Lower leg skin (tissue), 4 donors: ENCODE data around the gene PLEKHG4B. TPM values are rescaled to one million over a fixed set of nuclear protein-coding genes. Genes with fewer than 3 reads are reported as not detected.

Source experiments
- DNase-seq, 2 donors: peaks; one replicate each; pipeline ENCODE4 v3.0.0-alpha.2; 2019; ENCODE audit warnings: low spot score in 2 of 2
- H3K4me3 ChIP-seq: fragments of 200-600 bp; sonication (generic); 2 replicates; pipeline ENCODE4 v1.5.1; 2017; ENCODE audit warnings: mild to moderate bottlenecking, low read depth; ENCODE audit not compliant: poor library complexity, severe bottlenecking
- POLR2A ChIP-seq, 2 donors: fragments of 450-650 bp; IDR thresholded peaks; one replicate each; pipeline ENCODE4 v1.6.1; 2016 to 2017; ENCODE audit warnings: antibody characterized with exemption in 2 of 2, mild to moderate bottlenecking in 1 of 2, moderate library complexity in 1 of 2
- WGBS, 2 donors: methylation state at CpG; one replicate each; pipeline ENCODE4 v1.1.5; 2018; 5-methylcytosine and 5-hydroxymethylcytosine counted together
- intact Hi-C: fragments of 100-400 bp; cut with DNase I; formaldehyde crosslinking; loops from one replicate; pipeline ENCODE4 v1.15.0; 2023; ENCODE audit warnings: low total_unique reads
- total RNA-seq, 4 donors: library from RNA; depleted of rRNA; stranded (reverse); fragments of >200 nt; gene quantifications; one replicate each; pipeline ENCODE4 v1.1.0, GENCODE V29; 2016
- TF ChIP-seq, protein P1 (sequence below), 3 donors: fragments of 450-650 bp; IDR thresholded peaks; one replicate each; pipeline ENCODE4 v1.5.1; 2016; ENCODE audit warnings: antibody characterized with exemption in 3 of 3, mild to moderate bottlenecking in 3 of 3, moderate library complexity in 2 of 3

PLEKHG4B gene
- total RNA-seq, 4 donors from 2014 or later: 0.17 to 2.1 (median 0.36) TPM

DNA sequence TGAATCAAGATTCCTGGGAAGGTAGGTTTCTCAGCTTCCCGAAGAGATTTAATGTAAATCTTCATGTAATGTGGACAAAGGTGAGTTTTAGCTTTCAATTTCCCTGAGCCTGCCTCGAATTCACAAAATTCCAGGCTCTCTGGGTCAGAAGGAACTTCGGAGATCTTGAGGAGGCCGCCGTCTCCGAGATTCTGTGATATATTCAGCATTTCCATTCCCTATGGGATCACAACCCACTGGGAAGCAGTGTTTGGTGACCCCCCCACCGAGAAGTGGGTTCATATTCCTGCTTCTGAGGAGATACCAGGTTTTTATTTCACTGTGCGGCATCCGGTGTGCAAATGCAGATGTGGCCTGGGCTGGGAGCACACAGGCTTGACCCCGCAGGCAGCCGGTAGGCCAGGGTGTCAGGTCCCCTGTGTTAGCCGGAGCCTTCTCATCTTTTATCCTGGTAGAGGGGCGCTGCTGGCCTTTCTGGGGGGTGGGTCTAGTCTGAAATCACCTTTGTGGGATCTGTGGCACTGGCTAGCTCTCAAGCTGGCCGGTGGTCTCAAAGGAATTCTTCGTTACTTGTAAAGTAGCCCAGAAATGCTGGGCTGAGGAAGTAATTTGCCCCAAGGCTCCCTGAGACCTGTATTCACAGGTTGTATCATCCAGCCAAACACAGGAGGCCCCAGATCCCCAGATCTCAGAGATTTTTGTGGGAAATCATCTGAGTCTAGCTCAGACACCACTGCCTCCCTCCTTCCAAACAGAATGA, 1.4 kb downstream of the PLEKHG4B start:
- intact Hi-C loops: no loop called here
- peak in 1 of 2 donors; percentile 79 for DNase-seq
- no peak overlapping the region for H3K4me3 ChIP-seq
- TF ChIP-seq, protein P1, sequence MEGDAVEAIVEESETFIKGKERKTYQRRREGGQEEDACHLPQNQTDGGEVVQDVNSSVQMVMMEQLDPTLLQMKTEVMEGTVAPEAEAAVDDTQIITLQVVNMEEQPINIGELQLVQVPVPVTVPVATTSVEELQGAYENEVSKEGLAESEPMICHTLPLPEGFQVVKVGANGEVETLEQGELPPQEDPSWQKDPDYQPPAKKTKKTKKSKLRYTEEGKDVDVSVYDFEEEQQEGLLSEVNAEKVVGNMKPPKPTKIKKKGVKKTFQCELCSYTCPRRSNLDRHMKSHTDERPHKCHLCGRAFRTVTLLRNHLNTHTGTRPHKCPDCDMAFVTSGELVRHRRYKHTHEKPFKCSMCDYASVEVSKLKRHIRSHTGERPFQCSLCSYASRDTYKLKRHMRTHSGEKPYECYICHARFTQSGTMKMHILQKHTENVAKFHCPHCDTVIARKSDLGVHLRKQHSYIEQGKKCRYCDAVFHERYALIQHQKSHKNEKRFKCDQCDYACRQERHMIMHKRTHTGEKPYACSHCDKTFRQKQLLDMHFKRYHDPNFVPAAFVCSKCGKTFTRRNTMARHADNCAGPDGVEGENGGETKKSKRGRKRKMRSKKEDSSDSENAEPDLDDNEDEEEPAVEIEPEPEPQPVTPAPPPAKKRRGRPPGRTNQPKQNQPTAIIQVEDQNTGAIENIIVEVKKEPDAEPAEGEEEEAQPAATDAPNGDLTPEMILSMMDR (IDR thresholded peaks at IDR 0.05): no peak
- no peak for TF ChIP-seq POLR2A (IDR thresholded peaks at IDR 0.05)
- 86 to 89% methylated on average over 15 of the region's 15 CpGs for WGBS, 2 donors

DNA sequence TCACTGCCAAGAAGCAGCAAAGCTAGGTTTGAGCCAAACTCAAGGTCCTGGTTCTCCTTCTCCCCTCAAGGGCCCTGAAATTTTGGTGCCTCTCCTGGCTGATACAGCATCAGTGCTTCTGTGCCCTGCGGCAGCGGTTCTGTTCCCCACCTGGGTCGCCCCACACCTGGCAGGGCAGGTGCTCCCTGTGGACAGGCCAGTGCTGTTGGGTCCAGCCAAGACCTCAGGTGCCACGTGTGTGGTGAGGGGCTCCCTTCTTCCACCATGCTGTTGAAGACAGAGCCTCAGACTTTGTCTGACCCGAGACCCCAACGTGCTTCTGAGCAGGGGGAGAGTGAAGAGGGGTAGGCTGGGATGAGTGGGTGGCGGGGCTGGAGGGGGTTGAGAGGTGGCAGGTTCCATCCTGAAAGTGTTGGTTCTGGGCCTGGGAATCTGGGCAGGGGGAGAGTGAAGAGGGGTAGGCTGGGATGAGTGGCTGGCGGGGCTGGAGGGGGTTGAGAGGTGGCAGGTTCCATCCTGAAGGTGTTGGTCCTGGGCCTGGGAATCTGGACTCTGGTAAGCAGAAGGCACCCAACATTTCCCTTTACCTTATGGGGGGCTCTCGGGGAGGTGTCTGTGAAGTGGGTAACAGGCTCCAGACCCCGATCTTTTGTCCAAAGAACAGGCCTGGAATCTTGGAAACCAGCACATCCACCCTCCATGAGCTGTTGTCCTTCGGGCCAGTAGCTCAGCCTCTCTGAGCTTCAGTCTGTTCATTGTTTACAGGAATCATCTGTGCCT, 2.3 kb downstream of the PLEKHG4B start:
- no peak for TF ChIP-seq POLR2A (IDR thresholded peaks at IDR 0.05)
- TF ChIP-seq, protein P1 (IDR thresholded peaks at IDR 0.05): no peak

DNA sequence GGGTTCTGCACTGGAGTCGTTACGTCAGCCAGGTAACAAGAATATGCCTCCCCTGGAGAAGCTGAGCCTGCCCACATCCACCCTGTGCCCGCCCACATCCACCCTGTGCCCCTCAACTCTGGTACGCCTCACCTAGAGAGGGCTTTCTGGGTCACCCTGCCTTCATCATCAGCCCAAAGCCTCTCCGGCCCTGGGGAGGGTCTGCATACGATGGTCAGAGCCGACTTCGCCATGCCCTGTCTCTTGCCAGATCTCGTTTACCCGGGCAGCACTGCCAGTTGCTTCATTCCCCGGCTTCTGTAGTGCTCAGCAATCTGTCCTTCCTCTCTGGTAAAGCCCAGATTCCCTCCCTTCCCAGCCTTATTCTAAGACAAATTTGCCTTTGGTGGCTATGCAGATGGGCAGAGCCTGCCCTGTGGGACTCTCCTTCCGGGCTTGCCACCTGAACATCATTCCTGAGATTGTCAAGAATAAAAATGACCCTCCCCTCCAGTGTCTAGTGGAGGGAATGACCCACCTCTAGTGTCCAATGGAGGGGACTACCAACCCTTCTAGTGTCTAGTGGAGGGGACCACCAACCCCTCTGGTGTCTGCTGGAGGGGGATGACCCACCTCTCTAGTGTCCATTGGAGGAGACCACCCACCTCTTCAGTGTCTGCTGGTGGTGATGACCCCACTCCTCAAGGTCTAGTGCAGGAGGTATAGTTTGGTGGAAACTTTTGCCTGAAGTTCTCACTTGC, 3.4 kb downstream of the PLEKHG4B start:
- H3K4me3 ChIP-seq: no peak overlapping the region
- no peak for TF ChIP-seq POLR2A (IDR thresholded peaks at IDR 0.05)
- TF ChIP-seq, protein P1 (IDR thresholded peaks at IDR 0.05): no peak
- peak in 1 of 2 donors; percentile 75 for DNase-seq
- 86 to 91% methylated on average over 12 of the region's 12 CpGs for WGBS, 2 donors
- intact Hi-C loops: no loop called here

More for the DNA sequence above, 2.3 kb downstream of the PLEKHG4B start:
- peak in 1 of 2 donors; percentile 61 for DNase-seq
- intact Hi-C loops: no loop called here
- no peak overlapping the region for H3K4me3 ChIP-seq
- 92 to 93% methylated on average over 11 of the region's 11 CpGs for WGBS, 2 donors

- intact Hi-C loops: no loop called here
- WGBS, 2 donors: 69 to 73% methylated on average over 17 of the region's 17 CpGs
- DNase-seq: peak in 1 of 2 donors; percentile 69
- no peak overlapping the region for H3K4me3 ChIP-seq
- TF ChIP-seq POLR2A (IDR thresholded peaks at IDR 0.05): no peak
- TF ChIP-seq, protein P1 (IDR thresholded peaks at IDR 0.05): no peak
These were observed 5.2 kb downstream of the PLEKHG4B start for GRCh38 chr5:96976-97660.

GRCh38 chr5:99815-100214, 7.8 kb downstream of the PLEKHG4B start:
- DNase-seq: no peak
- no peak overlapping the region for H3K4me3 ChIP-seq
- WGBS, 2 donors: 80 to 87% methylated on average over 3 of the region's 3 CpGs
- intact Hi-C loops: no loop called here
- no peak for TF ChIP-seq POLR2A (IDR thresholded peaks at IDR 0.05)
- TF ChIP-seq, protein P1 (IDR thresholded peaks at IDR 0.05): no peak
